Breast epithelium (tissue), 4 donors: Measurements from ENCODE around the gene PAX4. TPM values are rescaled to one million over a fixed set of nuclear protein-coding genes. Genes with fewer than 3 reads are reported as not detected.

Experiments used
- DNase-seq, 2 donors: peaks; one replicate each; pipeline ENCODE4 v3.0.0-alpha.2; 2019; ENCODE audit warnings: low spot score in 2 of 2
- H3K27ac ChIP-seq, 2 donors: fragments of 200-600 bp; sonication (generic) in 1 of 2; one replicate each; pipeline ENCODE4 v1.5.1; 2016 to 2019; ENCODE audit warnings: mild to moderate bottlenecking in 1 of 2
- H3K27me3 ChIP-seq, 2 donors: fragments of 200-600 bp; sonication (generic) in 1 of 2; one replicate each; pipeline versions ENCODE4 v1.5.1 to v1.6.0; 2017 to 2019; ENCODE audit warnings: control low read depth in 1 of 2, mild to moderate bottlenecking in 1 of 2
- H3K36me3 ChIP-seq: fragments of 200-600 bp; one replicate; pipeline ENCODE4 v1.5.1; 2019
- H3K4me1 ChIP-seq, 2 donors: fragments of 200-600 bp; sonication (generic); one replicate each; pipeline ENCODE4 v1.5.1; 2016 to 2019; ENCODE audit warnings: control low read depth in 1 of 2
- H3K4me3 ChIP-seq, 3 donors: fragments of 200-600 bp; sonication (generic); 1 replicate in 2 of 3; 2 replicates in 1 of 3; pipeline ENCODE4 v1.5.1; 2016 to 2019; ENCODE audit warnings: mild to moderate bottlenecking in 3 of 3, moderate library complexity in 2 of 3
- H3K9me3 ChIP-seq, 2 donors: fragments of 200-600 bp; sonication (generic) in 1 of 2; one replicate each; pipeline ENCODE4 v1.5.1; 2016 to 2019; ENCODE audit warnings: control low read depth in 1 of 2
- CTCF ChIP-seq, 3 donors: fragments of 450-650 bp; IDR thresholded peaks; one replicate each; pipeline ENCODE4 v1.5.1; 2016 to 2017; ENCODE audit warnings: antibody characterized with exemption in 3 of 3, mild to moderate bottlenecking in 3 of 3, moderate library complexity in 3 of 3
- POLR2A ChIP-seq: fragments of 450-650 bp; IDR thresholded peaks from one replicate; pipeline ENCODE4 v1.6.1; 2016; ENCODE audit warnings: antibody characterized with exemption, mild to moderate bottlenecking, moderate library complexity
- POLR2AphosphoS5 ChIP-seq, 3 donors: sonication (generic); formaldehyde crosslinking; IDR thresholded peaks; one replicate each; pipeline ENCODE4 v1.6.1; 2017; ENCODE audit warnings: antibody characterized with exemption in 3 of 3
- intact Hi-C: fragments of 100-400 bp; cut with DNase I; formaldehyde crosslinking; loops from one replicate; pipeline ENCODE4 v1.15.1; 2023; ENCODE audit warnings: low total_unique reads
- total RNA-seq, 3 donors: library from RNA; depleted of rRNA; stranded (reverse); fragments of >200 nt; gene quantifications; one replicate each; pipeline ENCODE4 v1.1.0, GENCODE V29; 2016

Gene PAX4, protein sequence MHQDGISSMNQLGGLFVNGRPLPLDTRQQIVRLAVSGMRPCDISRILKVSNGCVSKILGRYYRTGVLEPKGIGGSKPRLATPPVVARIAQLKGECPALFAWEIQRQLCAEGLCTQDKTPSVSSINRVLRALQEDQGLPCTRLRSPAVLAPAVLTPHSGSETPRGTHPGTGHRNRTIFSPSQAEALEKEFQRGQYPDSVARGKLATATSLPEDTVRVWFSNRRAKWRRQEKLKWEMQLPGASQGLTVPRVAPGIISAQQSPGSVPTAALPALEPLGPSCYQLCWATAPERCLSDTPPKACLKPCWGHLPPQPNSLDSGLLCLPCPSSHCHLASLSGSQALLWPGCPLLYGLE
- not detected for total RNA-seq

- no peak for DNase-seq
- Histone ChIP-seq H3K4me1 (no peaks in the 10 kb centered on the region), H3K27me3 (peaks cover 3 to 60% of the 10 kb centered on the region in 2 donors), H3K27ac (no peak within 1 kb of the TSS), H3K9me3 (no peaks in the 10 kb centered on the region), H3K36me3 (no peaks in the 10 kb centered on the region), H3K4me3 (no peak within 1 kb of the TSS)
- intact Hi-C loops, result no loop called here
- TF ChIP-seq CTCF (IDR thresholded peaks at IDR 0.05) (no peak), POLR2AphosphoS5 (IDR thresholded peaks at IDR 0.05) (no peak), POLR2A (no peak)
These were observed at the start of gene PAX4 for GRCh38 chr7:127618042-127618441. Gene PAX4, minus strand, starts transcription at chr7:127618142. Its CDS starts 2,214 bp downstream, at chr7:127615928.

DNA sequence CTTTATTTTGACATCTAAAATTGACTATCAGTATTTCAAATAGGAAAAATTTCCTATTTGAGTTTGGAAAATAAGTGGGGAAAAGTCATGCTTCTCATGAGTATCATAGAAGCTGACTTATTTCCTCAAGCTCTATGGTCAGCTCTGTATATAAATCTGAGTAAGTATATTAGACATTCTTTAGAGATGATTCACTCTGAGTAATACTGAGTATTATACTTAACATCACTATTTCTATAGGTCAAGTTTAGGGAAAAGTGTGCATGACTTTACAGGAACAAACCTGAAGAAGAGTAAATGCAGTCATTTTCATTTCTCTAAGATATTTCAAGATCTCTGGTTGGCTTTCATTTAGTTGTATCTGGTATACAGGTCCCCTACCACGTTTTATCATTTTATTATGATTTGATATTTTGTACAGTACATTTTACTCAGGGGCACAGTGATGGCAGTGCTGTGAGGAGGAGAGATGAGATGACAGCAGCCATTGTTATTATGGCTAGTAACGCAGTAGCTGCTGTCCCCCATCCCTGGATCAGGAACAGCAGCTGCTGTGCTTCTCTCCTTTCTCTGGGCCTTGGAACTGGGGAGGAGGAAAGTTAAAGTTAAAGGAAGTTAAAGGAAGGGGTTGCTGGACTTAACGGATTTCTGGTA is 49.2 kb upstream of the PAX4 start:
- Histone ChIP-seq H3K27me3 (no peaks in the 10 kb centered on the region), H3K9me3 (no peaks in the 10 kb centered on the region), H3K27ac (no peak overlapping the region), H3K4me3 (no peak overlapping the region), H3K36me3 (no peaks in the 10 kb centered on the region), H3K4me1 (no peaks in the 10 kb centered on the region)
- intact Hi-C loops, result no loop called here
- DNase-seq, result no peak
- TF ChIP-seq POLR2A (no peak), POLR2AphosphoS5 (IDR thresholded peaks at IDR 0.05) (no peak), CTCF (IDR thresholded peaks at IDR 0.05) (no peak)

DNA sequence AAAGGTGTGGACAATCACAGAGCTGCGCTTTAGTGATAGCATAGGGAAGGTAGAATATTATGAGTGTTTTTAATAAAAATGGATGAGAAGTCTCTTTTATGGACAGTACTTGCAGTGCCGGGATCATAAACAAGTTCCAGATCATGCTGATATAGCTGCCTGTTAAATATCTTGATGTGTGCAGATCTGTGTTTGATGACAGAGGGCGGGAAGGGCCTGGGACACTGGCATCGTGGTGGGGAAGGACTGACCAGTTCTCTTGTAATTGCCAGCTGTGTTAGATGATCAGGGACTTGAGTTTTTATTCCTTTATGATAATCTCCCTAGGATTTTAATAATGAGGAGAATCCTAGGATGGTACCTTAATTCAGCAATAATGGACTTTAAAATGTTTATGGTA is 48.7 kb upstream of the PAX4 start:
- Histone ChIP-seq H3K27me3 (no peaks in the 10 kb centered on the region), H3K4me1 (no peaks in the 10 kb centered on the region), H3K4me3 (no peak overlapping the region), H3K27ac (no peak overlapping the region), H3K36me3 (no peaks in the 10 kb centered on the region), H3K9me3 (no peaks in the 10 kb centered on the region)
- no peak for TF ChIP-seq POLR2AphosphoS5 (IDR thresholded peaks at IDR 0.05)
- no peak for TF ChIP-seq POLR2A
- TF ChIP-seq CTCF (IDR thresholded peaks at IDR 0.05), result no peak
- intact Hi-C loops, result no loop called here
- DNase-seq, result no peak

DNA sequence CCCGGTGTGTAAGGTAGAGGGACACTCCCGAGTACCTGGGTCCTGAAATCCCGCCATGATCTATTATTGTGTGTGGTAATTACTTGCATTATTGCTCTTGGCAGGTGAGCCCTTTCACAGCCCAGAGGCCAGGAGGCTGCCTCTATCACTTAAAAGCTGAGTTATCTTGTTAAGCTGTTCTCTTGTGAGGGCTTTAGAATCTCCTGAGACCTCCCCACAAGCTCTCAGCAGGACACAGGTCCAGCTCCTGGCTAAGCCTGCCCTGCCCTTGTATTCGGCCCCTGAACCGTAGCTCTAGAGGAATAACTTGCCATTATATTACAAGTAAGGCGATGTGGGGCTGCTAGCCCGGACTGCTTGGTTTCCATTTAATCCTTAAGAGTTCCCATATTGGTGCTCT is 48.0 kb upstream of the PAX4 start:
- no peak overlapping the region for H3K27ac ChIP-seq
- H3K36me3 ChIP-seq, result no peaks in the 10 kb centered on the region
- intact Hi-C loops, result no loop called here
- no peaks in the 10 kb centered on the region for H3K4me1 ChIP-seq
- no peak for DNase-seq
- TF ChIP-seq CTCF (IDR thresholded peaks at IDR 0.05), result no peak
- TF ChIP-seq POLR2A, result no peak
- no peak for TF ChIP-seq POLR2AphosphoS5 (IDR thresholded peaks at IDR 0.05)
- no peaks in the 10 kb centered on the region for H3K27me3 ChIP-seq
- H3K4me3 ChIP-seq, result no peak overlapping the region
- no peaks in the 10 kb centered on the region for H3K9me3 ChIP-seq

DNA sequence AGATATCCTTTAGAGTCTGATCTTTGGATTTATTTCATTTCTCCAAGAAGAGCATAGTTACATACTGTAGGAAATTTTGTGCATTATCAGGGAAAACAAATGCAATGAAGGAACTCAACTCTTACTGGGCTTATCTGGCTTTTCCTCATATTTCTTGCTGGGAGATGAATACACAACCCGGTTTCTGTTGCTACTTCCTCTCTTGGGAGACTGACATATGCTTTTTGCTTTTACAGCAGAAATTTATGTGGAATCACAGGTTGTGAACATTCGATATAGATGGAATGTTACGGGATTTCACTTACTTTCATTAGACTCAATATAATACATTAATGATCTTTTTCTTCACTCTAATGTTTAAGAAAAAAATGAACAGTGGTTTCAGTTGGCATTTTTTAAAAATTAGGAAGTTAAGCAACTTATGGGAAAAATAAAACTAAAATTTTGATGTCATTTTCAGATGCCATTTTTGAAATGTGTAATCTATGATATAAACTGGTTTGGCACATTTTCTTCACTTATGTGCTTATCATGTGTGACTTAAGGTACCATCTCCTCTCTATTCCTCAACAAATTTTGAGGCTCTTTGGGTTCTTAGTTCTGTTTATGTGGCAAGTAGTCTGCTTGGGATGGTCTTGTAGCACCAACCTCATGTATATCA is 41.2 kb upstream of the PAX4 start:
- no peak overlapping the region for H3K27ac ChIP-seq
- intact Hi-C loops, result no loop called here
- no peaks in the 10 kb centered on the region for H3K9me3 ChIP-seq
- no peaks in the 10 kb centered on the region for H3K36me3 ChIP-seq
- no peak for DNase-seq
- H3K4me1 ChIP-seq, result no peaks in the 10 kb centered on the region
- TF ChIP-seq POLR2A (no peak), POLR2AphosphoS5 (IDR thresholded peaks at IDR 0.05) (no peak), CTCF (IDR thresholded peaks at IDR 0.05) (no peak)
- H3K4me3 ChIP-seq, result no peak overlapping the region
- no peaks in the 10 kb centered on the region for H3K27me3 ChIP-seq
